NCI-H2196 (cell line): ENCODE results near the gene PHPT1.

Experiments used
- DNase-seq: peaks from one replicate; lab custom pipeline; 2025; ENCODE audit not compliant: unreplicated experiment; lab: John Stamatoyannopoulos, UW

PHPT1 gene

GRCh38 chr9:136847826-136848392 lies 1.3 kb upstream of the PHPT1 start:
- peak; percentile 84 for DNase-seq

GRCh38 chr9:136848393-136849037 lies 694 bp upstream of the PHPT1 start:
- DNase-seq, result peak; percentile 52

GRCh38 chr9:136849960-136850865 lies 1.0 kb downstream of the PHPT1 start:
- no peak for DNase-seq

- no peak for DNase-seq
These were observed 1.9 kb downstream of the PHPT1 start for GRCh38 chr9:136850866-136851775.

- no peak for DNase-seq
These were observed 2.9 kb downstream of the PHPT1 start, which contains the start of gene MAMDC4 for GRCh38 chr9:136851941-136852663. MAMDC4 (plus strand) TSS chr9:136852346; CDS start chr9:136852417, 71 bp downstream.

- no peak for DNase-seq
These were observed 3.7 kb downstream of the PHPT1 start for GRCh38 chr9:136852664-136853595.

- no peak for DNase-seq
These were observed 4.4 kb downstream of the PHPT1 start for GRCh38 chr9:136853596-136854112.

GRCh38 chr9:136854113-136854841 lies 5.1 kb downstream of the PHPT1 start:
- DNase-seq, result no peak

- DNase-seq, result no peak
These were observed 5.7 kb downstream of the PHPT1 start for GRCh38 chr9:136854842-136855460.

GRCh38 chr9:136855461-136856078 lies 6.4 kb downstream of the PHPT1 start:
- DNase-seq, result no peak

GRCh38 chr9:136856079-136856476 lies 6.9 kb downstream of the PHPT1 start:
- DNase-seq, result no peak

- no peak for DNase-seq
These were observed 7.4 kb downstream of the PHPT1 start for GRCh38 chr9:136856541-136857141.

- no peak for DNase-seq
These were observed 8.0 kb downstream of the PHPT1 start for GRCh38 chr9:136857166-136857565.

GRCh38 chr9:136857581-136858412 lies 8.6 kb downstream of the PHPT1 start:
- no peak for DNase-seq

- DNase-seq, result no peak
These were observed 9.2 kb downstream of the PHPT1 start for GRCh38 chr9:136858452-136858843.
